ENCODE data around the gene MYO3A. TPM values are rescaled to one million over a fixed set of nuclear protein-coding genes. Genes with fewer than 3 reads are reported as not detected.

Gene MYO3A
- total RNA-seq, 1 experiment from 2014 or later, result not detected

DNA sequence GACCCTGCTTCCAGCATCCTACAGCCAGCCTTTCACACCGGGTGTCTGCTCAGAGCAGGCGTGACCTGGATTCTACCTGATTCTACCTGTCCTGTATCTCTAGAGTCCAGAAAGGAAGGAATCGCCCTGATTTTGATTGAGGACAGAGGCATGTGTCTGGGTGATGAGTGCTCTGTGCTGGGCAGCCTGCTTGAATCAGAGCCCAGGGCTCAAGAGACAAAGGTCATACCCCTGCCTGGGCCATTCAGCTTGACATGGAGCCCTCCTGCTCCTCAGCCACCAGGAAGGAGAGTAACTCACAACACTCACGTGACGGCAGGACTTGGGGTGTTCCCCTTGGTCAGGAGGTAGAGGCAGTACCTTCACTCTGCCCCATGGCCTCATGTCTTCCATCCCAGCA is 293.8 kb downstream of the MYO3A start:
- Histone ChIP-seq H3K9me2 (ENCODE audit: insufficient read depth) (no peaks in the 10 kb centered on the region), H3K9me3 (ENCODE audit: control insufficient read depth in 1 of 2, insufficient read depth in 1 of 2, low read depth in 1 of 2, low read length in 2 of 2) (no peaks in the 10 kb centered on the region), H3K4me3 (replicated peaks in 1 of 2; ENCODE audit: low read depth in 1 of 2, low read length in 2 of 2) (no peak overlapping the region), H3K79me2 (ENCODE audit: insufficient read depth, low read length) (no peaks in the 10 kb centered on the region), H3K4me1 (ENCODE audit: control insufficient read depth in 1 of 2, insufficient read depth in 2 of 2, low read length in 2 of 2) (no peaks in the 10 kb centered on the region), H3K9ac (ENCODE audit: low read length) (no peak overlapping the region), H3K36me3 (ENCODE audit: control insufficient read depth in 1 of 2, insufficient read depth in 2 of 2, low read length in 2 of 2) (no peaks in the 10 kb centered on the region), H3K27ac (ENCODE audit: low read depth, low read length) (no peak overlapping the region), H4K20me1 (ENCODE audit: insufficient read depth) (no peaks in the 10 kb centered on the region), H3K27me3 (ENCODE audit: insufficient read depth, low read length) (peaks cover 67% of the 10 kb centered on the region), H3K4me2 (ENCODE audit: low read length) (no peak overlapping the region), H2AFZ (ENCODE audit: low read depth, low read length, poor library complexity, severe bottlenecking) (no peak overlapping the region)
- intact Hi-C loops (cut with micrococcal nuclease), result no loop called here
- ChIA-PET POLR2A (no interaction called here), RAD21 (ENCODE audit: low non-redundant PET in 1 of 2, low total read pairs in 2 of 2, uncharacterized antibody in 2 of 2, unreplicated experiment in 2 of 2) (no interaction called here), CTCF (no interaction called here)
- TF ChIP-seq POLR2AphosphoS5 (IDR thresholded peaks at IDR 0.05; ENCODE audit: low read depth, low read length) (no peak), SIN3A (IDR thresholded peaks at IDR 0.05; ENCODE audit: low read depth) (no peak), SP1 (IDR thresholded peaks at IDR 0.05; ENCODE audit: low read depth) (no peak), JUND (IDR thresholded peaks at IDR 0.05) (no peak), SRF (IDR thresholded peaks at IDR 0.05; ENCODE audit: low read depth) (no peak), ZFX (IDR thresholded peaks at IDR 0.05) (no peak), EZH2 (IDR thresholded peaks at IDR 0.05) (no peak), FOSL1 (IDR thresholded peaks at IDR 0.05; ENCODE audit: low read depth) (no peak)
- TF ChIP-seq, protein P1, sequence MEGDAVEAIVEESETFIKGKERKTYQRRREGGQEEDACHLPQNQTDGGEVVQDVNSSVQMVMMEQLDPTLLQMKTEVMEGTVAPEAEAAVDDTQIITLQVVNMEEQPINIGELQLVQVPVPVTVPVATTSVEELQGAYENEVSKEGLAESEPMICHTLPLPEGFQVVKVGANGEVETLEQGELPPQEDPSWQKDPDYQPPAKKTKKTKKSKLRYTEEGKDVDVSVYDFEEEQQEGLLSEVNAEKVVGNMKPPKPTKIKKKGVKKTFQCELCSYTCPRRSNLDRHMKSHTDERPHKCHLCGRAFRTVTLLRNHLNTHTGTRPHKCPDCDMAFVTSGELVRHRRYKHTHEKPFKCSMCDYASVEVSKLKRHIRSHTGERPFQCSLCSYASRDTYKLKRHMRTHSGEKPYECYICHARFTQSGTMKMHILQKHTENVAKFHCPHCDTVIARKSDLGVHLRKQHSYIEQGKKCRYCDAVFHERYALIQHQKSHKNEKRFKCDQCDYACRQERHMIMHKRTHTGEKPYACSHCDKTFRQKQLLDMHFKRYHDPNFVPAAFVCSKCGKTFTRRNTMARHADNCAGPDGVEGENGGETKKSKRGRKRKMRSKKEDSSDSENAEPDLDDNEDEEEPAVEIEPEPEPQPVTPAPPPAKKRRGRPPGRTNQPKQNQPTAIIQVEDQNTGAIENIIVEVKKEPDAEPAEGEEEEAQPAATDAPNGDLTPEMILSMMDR (IDR thresholded peaks at IDR 0.05 in 2 of 3, conservative IDR thresholded peaks at IDR 0.05 in 1 of 3; ENCODE audit: borderline replicate concordance in 1 of 3, insufficient read depth in 1 of 3, low read depth in 2 of 3, low read length in 2 of 3), result no peak
- BruUV-seq (replicated peaks), result no TSS peak
- DNase-seq (ENCODE audit: low read depth, low spot score), result no peak
- no peak for ATAC-seq

DNA sequence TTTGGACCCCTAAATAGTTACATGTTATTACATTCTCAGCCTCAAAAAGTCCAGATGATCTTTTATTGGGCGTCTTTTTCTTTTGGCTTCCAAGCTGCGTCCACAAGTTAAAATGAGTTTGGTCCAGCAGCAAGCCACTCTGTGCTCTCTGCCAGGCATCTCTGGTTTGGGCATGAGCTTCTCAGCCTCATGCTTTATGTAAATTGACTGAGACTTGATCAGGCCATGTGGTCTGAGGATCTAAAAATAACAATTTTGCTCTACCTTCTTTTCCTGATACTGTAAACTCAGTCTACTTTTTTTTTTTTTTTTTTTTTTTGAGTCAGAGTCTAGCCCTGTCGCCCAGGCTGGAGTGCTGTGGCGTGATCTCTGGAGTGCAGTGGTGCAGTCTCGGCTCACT is 298.1 kb downstream of the MYO3A start:
- ChIA-PET RAD21 (ENCODE audit: low non-redundant PET in 1 of 2, low total read pairs in 2 of 2, uncharacterized antibody in 2 of 2, unreplicated experiment in 2 of 2) (no interaction called here), POLR2A (no interaction called here), CTCF (no interaction called here)
- H3K4me3 ChIP-seq (replicated peaks in 1 of 2; ENCODE audit: low read depth in 1 of 2, low read length in 2 of 2), result no peak overlapping the region
- no peaks in the 10 kb centered on the region for H3K9me3 ChIP-seq (ENCODE audit: control insufficient read depth in 1 of 2, insufficient read depth in 1 of 2, low read depth in 1 of 2, low read length in 2 of 2)
- no peak overlapping the region for H3K4me2 ChIP-seq (ENCODE audit: low read length)
- H3K27ac ChIP-seq (ENCODE audit: low read depth, low read length), result no peak overlapping the region
- H2AFZ ChIP-seq (ENCODE audit: low read depth, low read length, poor library complexity, severe bottlenecking), result no peak overlapping the region
- H3K27me3 ChIP-seq (ENCODE audit: insufficient read depth, low read length), result peaks cover 55% of the 10 kb centered on the region
- no peak overlapping the region for H3K9ac ChIP-seq (ENCODE audit: low read length)
- H3K4me1 ChIP-seq (ENCODE audit: control insufficient read depth in 1 of 2, insufficient read depth in 2 of 2, low read length in 2 of 2), result no peaks in the 10 kb centered on the region
- ATAC-seq, result no peak
- H4K20me1 ChIP-seq (ENCODE audit: insufficient read depth), result no peaks in the 10 kb centered on the region
- TF ChIP-seq SRF (IDR thresholded peaks at IDR 0.05; ENCODE audit: low read depth) (no peak), ZFX (IDR thresholded peaks at IDR 0.05) (no peak), MAX (IDR thresholded peaks at IDR 0.05) (no peak)
- H3K9me2 ChIP-seq (ENCODE audit: insufficient read depth), result no peaks in the 10 kb centered on the region
- BruUV-seq (replicated peaks), result no TSS peak
- no peaks in the 10 kb centered on the region for H3K36me3 ChIP-seq (ENCODE audit: control insufficient read depth in 1 of 2, insufficient read depth in 2 of 2, low read length in 2 of 2)
- intact Hi-C loops (cut with micrococcal nuclease), result no loop called here
- no peaks in the 10 kb centered on the region for H3K79me2 ChIP-seq (ENCODE audit: insufficient read depth, low read length)
- DNase-seq (ENCODE audit: low read depth, low spot score), result no peak

Data from HCT116 (cell line).